GM18498 (cell line): ENCODE results near the gene CCDC152.
"Not testable (repeated sequence)": the region's sequence is repeated elsewhere in the genome, so short reads cannot be mapped to it uniquely, and the experiment has no call there.

Source experiments
- ATAC-seq: cut with Tn5 transposase; IDR thresholded peaks from one replicate; pipeline ENCODE4 v1.9.1; 2021; ENCODE audit warnings: mild to moderate bottlenecking, moderate library complexity; ENCODE audit not compliant: unreplicated experiment

CCDC152 gene

DNA sequence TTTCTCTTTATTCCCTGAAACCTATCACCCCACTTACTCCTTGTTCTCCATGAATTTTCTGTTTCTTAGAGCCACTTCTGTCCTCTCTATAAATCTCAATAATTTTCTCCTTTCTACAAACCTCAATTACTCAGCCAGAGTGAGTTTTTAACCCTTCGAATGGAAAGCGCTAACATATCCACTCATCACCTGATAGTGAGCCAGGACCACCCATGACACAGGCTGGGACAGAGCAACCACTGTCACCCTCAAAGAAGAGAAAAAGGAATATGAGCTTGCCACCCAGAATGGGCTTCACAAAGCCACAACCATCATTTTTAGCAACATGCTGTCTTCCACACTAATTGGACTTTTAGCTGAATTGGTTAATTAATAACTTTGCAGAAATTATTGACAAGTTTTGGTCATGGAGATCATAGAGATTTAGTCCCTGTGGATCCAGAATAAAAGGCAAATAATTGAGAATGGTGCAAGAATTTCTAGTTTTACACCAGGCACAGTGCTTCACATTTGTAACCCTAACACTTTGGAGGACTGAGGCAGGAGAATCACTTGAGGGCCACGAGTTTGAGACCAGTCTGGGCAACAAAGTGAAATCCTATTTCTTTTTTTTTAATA, 87.2 kb downstream of the CCDC152 start:
- no peak for ATAC-seq

DNA sequence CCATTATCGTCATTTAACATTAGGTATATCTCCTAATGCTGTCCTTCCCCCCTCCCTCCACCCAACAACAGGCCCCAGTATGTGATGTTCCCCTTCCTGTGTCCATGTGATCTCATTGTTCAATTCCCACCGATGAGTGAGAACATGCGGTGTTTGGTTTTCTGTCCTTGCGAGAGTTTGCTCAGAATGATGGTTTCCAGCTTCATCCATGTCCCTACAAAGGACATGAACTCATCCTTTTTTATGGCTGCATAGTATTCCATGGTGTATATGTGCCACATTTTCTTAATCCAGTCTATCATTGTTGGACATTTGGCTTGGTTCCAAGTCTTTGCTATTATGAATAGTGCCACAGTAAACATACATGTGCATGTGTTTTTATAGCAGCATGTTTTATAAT, 87.8 kb downstream of the CCDC152 start:
- not testable (repeated sequence) for ATAC-seq

- no peak for ATAC-seq
Observed at GRCh38 chr5:42848545-42848944, 91.9 kb downstream of the CCDC152 start.

- no peak for ATAC-seq
Observed at GRCh38 chr5:42851481-42851880, 94.9 kb downstream of the CCDC152 start.
